AG10803 (cell line): ENCODE results near the gene ZNF407.
A peak's percentile ranks its signal among the peaks of the same experiment; 100 is the strongest.

Experiments
- DNase-seq: peaks from one replicate; pipeline ENCODE4 v3.0.0; 2010; ENCODE audit warnings: low read depth
- H3K4me3 ChIP-seq: 2 replicates; pipeline ENCODE4 v1.5.1; 2011; ENCODE audit warnings: mild to moderate bottlenecking, low read length, control low read depth
- CTCF ChIP-seq: conservative IDR thresholded peaks from 2 replicates; pipeline ENCODE4 v1.5.1; 2011; ENCODE audit warnings: mild to moderate bottlenecking, low read length, control low read depth, inconsistent platforms

ZNF407 gene

GRCh38 chr18:75067996-75068645 lies 470.5 kb downstream of the ZNF407 start:
- DNase-seq = no peak
- H3K4me3 ChIP-seq = no peak overlapping the region
- TF ChIP-seq CTCF = no peak

- no peak for TF ChIP-seq CTCF
- no peak for DNase-seq
- H3K4me3 ChIP-seq = no peak overlapping the region
Measured at GRCh38 chr18:75068682-75069435, 471.2 kb downstream of the ZNF407 start.

- no peak overlapping the region for H3K4me3 ChIP-seq
- no peak for TF ChIP-seq CTCF
- DNase-seq = no peak
Measured at GRCh38 chr18:75070235-75070624, 472.6 kb downstream of the ZNF407 start.

- no peak overlapping the region for H3K4me3 ChIP-seq
- DNase-seq = peak; percentile 61
Measured at GRCh38 chr18:75070625-75071483, 473.2 kb downstream of the ZNF407 start.

GRCh38 chr18:75071484-75071785 lies 473.8 kb downstream of the ZNF407 start:
- TF ChIP-seq CTCF = no peak
- no peak overlapping the region for H3K4me3 ChIP-seq
- no peak for DNase-seq

More at GRCh38 chr18:75070625-75071483, 473.2 kb downstream of the ZNF407 start:
- TF ChIP-seq CTCF = no peak

- no peak for DNase-seq
- no peak for TF ChIP-seq CTCF
- no peak overlapping the region for H3K4me3 ChIP-seq
Measured at GRCh38 chr18:75071866-75072671, 474.4 kb downstream of the ZNF407 start.
